Measurements from ENCODE around the gene EID2B.

EID2B gene

GRCh38 chr19:39497996-39498797 lies 34.5 kb downstream of the EID2B start:
- DNase-seq: peak; percentile 83

GRCh38 chr19:39497701-39497995 lies 35.0 kb downstream of the EID2B start:
- DNase-seq: no peak

GRCh38 chr19:39496063-39496462 lies 36.6 kb downstream of the EID2B start:
- DNase-seq: no peak

GRCh38 chr19:39494661-39495060 lies 38.0 kb downstream of the EID2B start:
- DNase-seq: no peak

GRCh38 chr19:39492788-39493187 lies 39.9 kb downstream of the EID2B start:
- DNase-seq: no peak

DNA sequence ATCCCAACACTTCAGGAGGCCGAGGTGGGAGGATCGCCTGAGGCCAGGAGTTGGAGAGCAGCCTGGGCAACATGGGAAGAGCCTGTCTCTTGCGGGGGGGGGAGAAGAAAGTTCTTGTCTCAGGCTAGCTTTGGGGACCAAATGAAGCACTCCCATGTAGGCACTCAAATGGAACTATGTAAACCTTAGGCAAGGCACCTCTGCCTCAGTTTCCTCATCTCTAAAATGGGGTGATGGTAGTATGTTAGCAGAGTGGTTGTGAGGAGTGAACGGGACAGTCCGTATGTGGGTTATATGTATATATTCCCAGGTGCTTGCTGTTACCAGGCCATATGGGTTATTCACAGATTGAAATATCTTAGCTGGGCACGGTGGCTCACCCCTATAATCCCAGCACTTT lies 40.4 kb downstream of the EID2B start:
- DNase-seq: no peak

- no peak for DNase-seq
Measured at GRCh38 chr19:39489756-39490155, 42.9 kb downstream of the EID2B start.

DNA sequence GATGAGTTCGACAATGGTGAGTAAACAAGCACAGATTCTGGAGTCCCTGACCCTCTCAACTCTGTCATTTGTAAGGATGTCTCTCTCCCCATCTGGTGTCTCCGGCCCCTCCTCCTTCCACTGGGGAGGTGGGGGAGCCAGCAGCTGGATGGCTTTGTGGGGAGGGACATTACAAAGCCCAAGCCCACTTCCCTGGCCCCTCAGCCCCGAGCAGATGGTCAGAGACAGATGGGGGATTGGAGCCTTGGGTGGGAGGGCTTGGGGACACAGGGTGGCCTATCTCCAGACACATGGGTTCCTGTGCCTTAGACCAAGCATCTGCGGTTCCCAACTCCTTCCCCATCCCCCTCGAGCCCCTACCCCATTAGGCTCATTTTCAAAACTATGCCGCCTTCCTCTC lies 49.5 kb downstream of the EID2B start:
- DNase-seq: no peak

- no peak for DNase-seq
Measured at GRCh38 chr19:39481676-39482075, 51.0 kb downstream of the EID2B start.

- no peak for DNase-seq
Measured at GRCh38 chr19:39481229-39481545, 51.5 kb downstream of the EID2B start.

Data from islet precursor cell (in vitro differentiated cells).